LNCaP clone FGC (cell line): ENCODE measurements around the gene MSMP.

Source experiments
- DNase-seq: peaks from one replicate; pipeline ENCODE4 v3.0.0-alpha.2; 2011; ENCODE audit warnings: low read depth
- H3K4me3 ChIP-seq: 2 replicates; pipeline ENCODE4 v1.5.1; 2011; ENCODE audit warnings: mild to moderate bottlenecking, low read depth, low read length, control low read depth
- TF ChIP-seq, protein P1 (sequence below): IDR thresholded peaks from 2 replicates; pipeline ENCODE4 v1.5.1; 2012; ENCODE audit warnings: mild to moderate bottlenecking; ENCODE audit not compliant: control insufficient read depth, insufficient read depth; ENCODE audit errors: extremely low read depth

MSMP gene

DNA sequence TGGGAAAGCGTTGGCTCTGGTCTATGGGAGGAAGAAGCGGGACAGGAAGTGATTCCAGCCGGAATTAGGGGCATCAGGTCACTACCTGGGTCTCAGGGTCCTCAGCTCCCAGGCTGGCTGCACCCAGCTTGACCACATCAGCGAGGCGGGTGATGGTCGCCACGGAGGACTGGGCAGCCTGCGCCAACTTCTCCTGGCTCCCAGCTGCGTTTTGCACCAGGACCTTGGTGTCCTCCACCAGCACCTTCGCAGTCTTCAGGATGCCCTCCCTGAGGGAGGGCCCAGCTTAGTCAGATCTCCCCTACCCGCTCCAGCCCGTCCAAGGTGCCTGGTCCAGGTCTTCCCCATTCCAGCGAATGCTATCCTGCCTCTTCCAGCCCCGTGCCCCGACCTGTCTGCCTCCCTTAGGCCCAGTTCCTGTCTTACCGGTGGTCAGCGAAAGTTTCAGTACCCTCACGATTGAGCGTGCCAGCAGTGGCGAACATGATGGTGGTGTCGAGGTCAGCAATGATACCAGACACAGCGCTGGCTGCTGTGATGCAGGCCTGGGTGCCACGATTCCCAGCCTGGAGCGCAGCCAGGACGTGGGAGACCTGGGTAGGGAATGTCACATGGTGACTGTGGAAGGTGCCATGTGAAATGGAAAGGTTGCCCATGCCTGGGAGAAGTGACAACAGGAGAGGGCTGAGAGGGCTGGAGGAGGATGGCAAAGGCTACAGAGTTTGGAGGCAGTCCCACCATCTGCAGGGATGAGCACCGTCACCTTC is 50.0 kb downstream of the MSMP start:
- TF ChIP-seq, protein P1, sequence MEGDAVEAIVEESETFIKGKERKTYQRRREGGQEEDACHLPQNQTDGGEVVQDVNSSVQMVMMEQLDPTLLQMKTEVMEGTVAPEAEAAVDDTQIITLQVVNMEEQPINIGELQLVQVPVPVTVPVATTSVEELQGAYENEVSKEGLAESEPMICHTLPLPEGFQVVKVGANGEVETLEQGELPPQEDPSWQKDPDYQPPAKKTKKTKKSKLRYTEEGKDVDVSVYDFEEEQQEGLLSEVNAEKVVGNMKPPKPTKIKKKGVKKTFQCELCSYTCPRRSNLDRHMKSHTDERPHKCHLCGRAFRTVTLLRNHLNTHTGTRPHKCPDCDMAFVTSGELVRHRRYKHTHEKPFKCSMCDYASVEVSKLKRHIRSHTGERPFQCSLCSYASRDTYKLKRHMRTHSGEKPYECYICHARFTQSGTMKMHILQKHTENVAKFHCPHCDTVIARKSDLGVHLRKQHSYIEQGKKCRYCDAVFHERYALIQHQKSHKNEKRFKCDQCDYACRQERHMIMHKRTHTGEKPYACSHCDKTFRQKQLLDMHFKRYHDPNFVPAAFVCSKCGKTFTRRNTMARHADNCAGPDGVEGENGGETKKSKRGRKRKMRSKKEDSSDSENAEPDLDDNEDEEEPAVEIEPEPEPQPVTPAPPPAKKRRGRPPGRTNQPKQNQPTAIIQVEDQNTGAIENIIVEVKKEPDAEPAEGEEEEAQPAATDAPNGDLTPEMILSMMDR = no peak
- no peak overlapping the region for H3K4me3 ChIP-seq
- no peak for DNase-seq
